NB4 (cell line): ENCODE measurements around the gene UBQLN1.

ENCODE experiments used
- CTCF ChIP-seq: IDR thresholded peaks from one replicate; pipeline ENCODE4 v1.5.1; 2012; ENCODE audit warnings: low read depth, low read length
- MAX ChIP-seq: IDR thresholded peaks from 2 replicates; pipeline ENCODE4 v1.6.1; 2011; ENCODE audit warnings: low read depth, low read length
- MYC ChIP-seq: IDR thresholded peaks from 2 replicates; pipeline ENCODE4 v1.6.1; 2011; ENCODE audit warnings: low read depth, low read length
- POLR2A ChIP-seq: IDR thresholded peaks from 2 replicates; pipeline ENCODE4 v1.6.1; 2011; ENCODE audit warnings: mild to moderate bottlenecking; ENCODE audit not compliant: insufficient read length; ENCODE audit errors: extremely low read depth

- TF ChIP-seq CTCF, result peak; percentile 27
- no peak for TF ChIP-seq MAX
- no peak for TF ChIP-seq MYC
- TF ChIP-seq POLR2A, result no peak
These were observed 6.6 kb upstream of the UBQLN1 start for GRCh38 chr9:83714329-83714728.
